Regular cardiac myocyte (primary cell): ENCODE data around the gene ARMCX5. TPM values are rescaled to one million over a fixed set of nuclear protein-coding genes. Genes with fewer than 3 reads are reported as not detected.

Source experiments
- total RNA-seq: library from RNA; depleted of rRNA; stranded (reverse); fragments of >200 nt; gene quantifications from 2 replicates; pipeline ENCODE4 v1.2.3, GENCODE V29; 2014

Gene ARMCX5
- 11.5 and 17.5 TPM in 2 replicates for total RNA-seq

DNA sequence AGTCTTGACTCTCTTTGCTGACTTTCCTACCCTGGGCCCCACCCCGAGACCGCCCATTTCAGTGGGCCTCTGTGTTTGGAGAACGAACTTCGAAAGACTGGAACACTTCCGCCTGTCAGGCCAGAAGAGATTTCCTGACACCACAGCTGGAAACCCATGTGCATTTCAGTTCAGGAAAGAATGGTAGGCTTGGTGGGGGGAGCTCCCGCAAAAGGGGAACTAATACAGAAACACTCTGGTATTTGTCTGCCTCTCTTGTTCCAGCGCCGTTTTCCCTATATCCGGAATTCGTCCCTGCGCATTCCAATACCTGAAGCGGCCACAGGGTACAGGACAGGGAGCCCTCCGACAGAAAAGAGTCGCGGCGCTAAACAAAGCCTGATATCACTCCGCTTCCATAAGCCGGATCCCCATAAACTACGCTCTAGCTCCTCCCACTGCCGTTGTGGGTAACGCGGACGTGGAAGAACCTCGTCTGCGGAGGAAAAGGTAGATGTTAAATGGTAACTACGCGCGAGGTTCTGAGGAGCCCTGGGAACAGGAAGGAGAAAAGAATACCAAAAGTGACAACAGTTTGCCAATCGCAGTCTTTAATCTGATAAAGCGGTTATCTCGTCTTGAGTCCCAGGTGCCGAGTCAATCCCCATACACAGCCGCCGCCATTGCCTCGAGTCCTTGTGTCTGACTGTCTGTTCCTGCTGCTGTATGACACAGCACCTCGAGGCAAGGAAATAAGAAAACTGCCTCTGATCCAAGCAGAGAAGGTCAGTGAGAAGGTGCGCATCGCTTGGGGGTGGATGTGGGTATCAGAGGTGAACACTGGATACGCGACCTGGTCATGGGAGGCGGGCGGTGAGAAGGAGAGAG lies at the start of gene ARMCX5:
TSS of gene ARMCX5 (plus strand) at position 432 of the 867 bp plus-strand sequence. CDS start 2,627 bp downstream, outside the sequence.

DNA sequence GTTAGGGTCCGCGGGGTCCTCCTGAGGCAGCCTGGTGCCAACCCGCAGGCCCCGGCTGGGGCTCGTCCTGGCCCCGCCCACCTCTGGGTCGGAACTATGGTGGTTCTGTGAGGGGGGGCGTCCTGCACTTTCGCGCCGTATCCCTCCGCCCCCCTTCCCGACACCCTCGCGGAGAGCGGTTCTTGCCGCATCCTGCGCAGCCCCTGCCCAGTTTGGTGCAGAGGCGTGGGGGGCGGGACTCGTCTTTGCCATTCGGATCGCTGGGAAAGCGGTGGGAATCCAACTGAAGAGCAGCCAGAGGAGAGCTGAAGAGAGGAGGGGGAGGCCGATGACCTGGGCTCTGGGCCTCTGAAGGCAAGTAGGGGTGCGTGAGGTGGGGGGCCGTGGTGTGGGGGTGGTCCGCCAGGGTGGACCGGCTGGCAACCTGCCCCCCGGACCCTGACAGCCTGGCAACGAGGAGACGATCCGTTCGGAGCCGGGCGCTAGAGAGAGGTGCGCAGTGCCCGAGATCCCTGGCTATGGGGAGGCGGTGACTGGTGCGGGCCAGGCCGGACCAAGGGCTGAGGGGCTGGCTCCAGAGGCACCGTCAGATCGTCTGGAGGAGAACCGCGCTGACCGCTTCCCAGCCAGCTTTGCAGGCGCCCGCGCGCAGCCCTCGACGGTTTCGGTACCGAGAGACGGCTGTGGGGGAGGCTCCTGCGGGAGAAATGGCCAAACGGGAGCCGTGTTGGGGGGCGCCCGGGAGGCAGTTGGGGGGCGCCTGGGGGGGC lies 52.1 kb downstream of the ARMCX5 start, which contains the start of gene GPRASP1:
TSS of gene GPRASP1 (plus strand) at position 242 of the 770 bp plus-strand sequence. CDS start 2,431 bp downstream, outside the sequence.

Other genes starting within 250 kb of the ARMCX5 start
- gene NXF2B, start 159.5 kb upstream of the ARMCX5 start, total RNA-seq = not detected in 2 replicates
- gene TCP11X2, start 127.7 kb upstream of the ARMCX5 start, total RNA-seq = not detected in 2 replicates
- 2.5 and 5.9 TPM in 2 replicates for gene TMSB15A, start 82.8 kb upstream of the ARMCX5 start, total RNA-seq
- 1.5 and 7.3 TPM in 2 replicates for gene GPRASP1, start 52.0 kb downstream of the ARMCX5 start, total RNA-seq
- 29.3 and 31.8 TPM in 2 replicates for gene GPRASP2, start 112.9 kb downstream of the ARMCX5 start, total RNA-seq
- gene GPRASP3, start 121.2 kb downstream of the ARMCX5 start, total RNA-seq = 5.0 and 5.9 TPM in 2 replicates